Activated naive CD4-positive, alpha-beta T cell treated with anti-CD3 and anti-CD28 coated beads for 36 hours (primary cell): ENCODE results near the gene RHOT1. TPM values are rescaled to one million over a fixed set of nuclear protein-coding genes. Genes with fewer than 3 reads are reported as not detected.

Source experiments
- CTCF ChIA-PET: fragments of 350-600 bp; sonication (Branson Sonifier 250); formaldehyde crosslinking; loops from one replicate; lab custom pipeline; 2021; ENCODE audit warnings: antibody characterized with exemption; lab: Charles Lee
- DNase-seq: peaks from one replicate; pipeline ENCODE4 v3.0.0-alpha.2; 2020
- H3K27ac Mint-ChIP-seq: one replicate; pipeline ENCODE4 v1.8.0; 2021; ENCODE audit warnings: mild to moderate bottlenecking, mixed read lengths
- H3K27me3 Mint-ChIP-seq: one replicate; pipeline ENCODE4 v1.8.0; 2021; ENCODE audit warnings: low read depth, mixed read lengths
- H3K36me3 Mint-ChIP-seq: one replicate; pipeline ENCODE4 v1.8.0; 2021; ENCODE audit warnings: low read depth, mixed read lengths
- H3K4me1 Mint-ChIP-seq: one replicate; pipeline ENCODE4 v1.8.0; 2021; ENCODE audit warnings: low read depth, mixed read lengths
- H3K4me3 Mint-ChIP-seq: one replicate; pipeline ENCODE4 v1.8.0; 2021; ENCODE audit warnings: mild to moderate bottlenecking, moderate library complexity, mixed read lengths
- H3K9me3 Mint-ChIP-seq: one replicate; pipeline ENCODE4 v1.8.0; 2021; ENCODE audit warnings: mixed read lengths
- intact Hi-C: fragments of 100-400 bp; cut with micrococcal nuclease; formaldehyde crosslinking; loops from one replicate; pipeline ENCODE4 v1.15.1; 2023
- total RNA-seq, 2 experiments: library from RNA; stranded (reverse); gene quantifications; one replicate each; pipeline ENCODE4 v1.2.3, GENCODE V29; 2021

Gene RHOT1
- total RNA-seq, 2 experiments from 2014 or later = 23.0 to 23.7 TPM

DNA sequence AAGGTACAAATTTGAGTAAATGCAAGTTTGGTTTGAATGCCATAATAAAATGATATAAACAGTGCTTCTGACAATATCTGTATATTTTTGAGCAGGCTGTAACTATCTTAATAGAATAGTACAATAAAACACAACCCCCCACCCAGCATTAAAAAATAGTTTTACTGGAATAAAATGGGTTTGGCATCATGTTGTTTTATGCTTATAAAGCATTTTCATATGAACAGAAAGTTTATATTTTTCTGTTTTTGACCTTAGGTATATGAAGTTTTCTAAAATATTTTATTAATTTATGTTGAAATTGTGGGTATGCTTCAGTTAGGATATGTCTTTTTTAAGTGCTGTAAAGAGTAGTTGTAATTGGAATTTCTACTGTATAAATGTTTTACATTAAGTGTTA, 66.1 kb downstream of the RHOT1 start:
- DNase-seq = no peak
- no peak overlapping the region for H3K27ac Mint-ChIP-seq
- H3K36me3 Mint-ChIP-seq = peaks cover 17% of the 10 kb centered on the region
- H3K4me3 Mint-ChIP-seq = no peak overlapping the region
- intact Hi-C loops = no loop called here
- H3K9me3 Mint-ChIP-seq = no peaks in the 10 kb centered on the region
- CTCF ChIA-PET = no interaction called here
- no peaks in the 10 kb centered on the region for H3K27me3 Mint-ChIP-seq
- H3K4me1 Mint-ChIP-seq = no peaks in the 10 kb centered on the region

GRCh38 chr17:32209608-32210007, 67.3 kb downstream of the RHOT1 start:
- H3K9me3 Mint-ChIP-seq = no peaks in the 10 kb centered on the region
- peaks cover 21% of the 10 kb centered on the region for H3K36me3 Mint-ChIP-seq
- intact Hi-C loops = no loop called here
- no peak overlapping the region for H3K4me3 Mint-ChIP-seq
- H3K27ac Mint-ChIP-seq = no peak overlapping the region
- no peaks in the 10 kb centered on the region for H3K4me1 Mint-ChIP-seq
- CTCF ChIA-PET = interaction anchor here (0.7 kb wide), 1 partner anchor 67 kb away, joined by 3 read pairs; the partner anchor contains the start of gene RHOT1
- H3K27me3 Mint-ChIP-seq = no peaks in the 10 kb centered on the region
- DNase-seq = no peak

DNA sequence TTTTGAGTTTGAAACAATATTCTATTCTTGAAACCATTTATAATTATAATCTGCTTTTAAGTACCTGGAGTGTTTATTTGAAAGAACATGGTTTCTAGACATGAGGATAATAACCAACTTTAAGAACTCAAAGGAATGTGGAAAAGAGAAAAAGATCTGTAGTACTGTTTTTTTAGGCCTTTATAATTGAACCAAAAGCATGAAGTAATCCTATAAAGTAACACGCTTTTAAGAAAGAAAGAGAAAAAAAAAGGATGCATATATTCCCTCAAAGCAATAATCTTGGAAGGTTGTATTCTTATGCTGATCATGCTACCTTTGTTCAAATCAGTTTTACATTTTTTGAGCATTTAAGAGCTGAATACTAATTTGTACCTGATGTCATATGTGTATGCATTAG, 69.4 kb downstream of the RHOT1 start:
- Mint-ChIP-seq H3K36me3 (peaks cover 20% of the 10 kb centered on the region), H3K27me3 (no peaks in the 10 kb centered on the region), H3K27ac (no peak overlapping the region), H3K4me3 (no peak overlapping the region), H3K4me1 (no peaks in the 10 kb centered on the region), H3K9me3 (no peaks in the 10 kb centered on the region)
- CTCF ChIA-PET = no interaction called here
- intact Hi-C loops = no loop called here
- no peak for DNase-seq

- DNase-seq = no peak
- Mint-ChIP-seq H3K4me3 (no peak overlapping the region), H3K27ac (no peak overlapping the region), H3K36me3 (peaks cover 11% of the 10 kb centered on the region), H3K27me3 (no peaks in the 10 kb centered on the region), H3K9me3 (no peaks in the 10 kb centered on the region), H3K4me1 (peaks cover 19% of the 10 kb centered on the region)
- CTCF ChIA-PET = no interaction called here
- intact Hi-C loops = no loop called here
Observed at GRCh38 chr17:32215696-32216095, 73.4 kb downstream of the RHOT1 start.

DNA sequence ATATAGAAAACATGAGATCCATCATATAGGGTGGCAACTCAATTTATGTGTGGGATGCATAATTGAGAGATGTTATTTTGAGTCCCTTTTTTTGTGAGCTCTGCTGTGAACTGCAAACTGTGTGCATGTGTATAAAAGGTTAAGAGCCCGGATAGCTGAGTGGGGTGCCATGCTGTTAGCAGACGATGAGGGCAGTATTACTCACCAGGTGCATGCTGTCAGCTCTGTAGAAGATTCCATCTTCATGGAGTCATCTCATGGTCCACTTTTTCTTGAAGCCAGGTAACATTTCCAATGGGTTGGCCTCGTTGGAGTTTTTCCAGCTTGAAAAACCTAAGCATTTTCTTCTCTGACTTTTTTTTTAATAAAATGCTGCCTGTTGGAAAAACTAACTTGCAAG, 80.3 kb downstream of the RHOT1 start:
- H3K4me3 Mint-ChIP-seq = no peak overlapping the region
- no peaks in the 10 kb centered on the region for H3K27me3 Mint-ChIP-seq
- H3K36me3 Mint-ChIP-seq = peaks cover 4% of the 10 kb centered on the region
- H3K4me1 Mint-ChIP-seq = peaks cover 48% of the 10 kb centered on the region
- no peak for DNase-seq
- H3K27ac Mint-ChIP-seq = no peak overlapping the region
- H3K9me3 Mint-ChIP-seq = no peaks in the 10 kb centered on the region
- CTCF ChIA-PET = interaction anchor here (0.7 kb wide), 1 partner anchor 129 kb away, joined by 4 read pairs; no protein-coding TSS in a partner anchor
- intact Hi-C loops = no loop called here

GRCh38 chr17:32223703-32224102, 81.4 kb downstream of the RHOT1 start:
- peaks cover 4% of the 10 kb centered on the region for H3K36me3 Mint-ChIP-seq
- no peak overlapping the region for H3K4me3 Mint-ChIP-seq
- no peak overlapping the region for H3K27ac Mint-ChIP-seq
- H3K27me3 Mint-ChIP-seq = no peaks in the 10 kb centered on the region
- intact Hi-C loops = no loop called here
- DNase-seq = no peak
- CTCF ChIA-PET = no interaction called here
- no peaks in the 10 kb centered on the region for H3K9me3 Mint-ChIP-seq
- H3K4me1 Mint-ChIP-seq = peaks cover 44% of the 10 kb centered on the region

GRCh38 chr17:32226886-32227285, 84.6 kb downstream of the RHOT1 start:
- no peak overlapping the region for H3K27ac Mint-ChIP-seq
- CTCF ChIA-PET = interaction anchor here (0.6 to 1.2 kb wide), 4 partner anchors 9 to 93 kb away, joined by 3 to 5 read pairs (median 4); no protein-coding TSS in a partner anchor
- no peak for DNase-seq
- intact Hi-C loops = no loop called here
- no peaks in the 10 kb centered on the region for H3K9me3 Mint-ChIP-seq
- H3K4me1 Mint-ChIP-seq = peaks cover 20% of the 10 kb centered on the region
- H3K4me3 Mint-ChIP-seq = no peak overlapping the region
- H3K36me3 Mint-ChIP-seq = peaks cover 4% of the 10 kb centered on the region
- H3K27me3 Mint-ChIP-seq = no peaks in the 10 kb centered on the region

- Mint-ChIP-seq H3K4me1 (peaks cover 14% of the 10 kb centered on the region), H3K27me3 (no peaks in the 10 kb centered on the region), H3K4me3 (no peak overlapping the region), H3K9me3 (no peaks in the 10 kb centered on the region), H3K36me3 (peaks cover 4% of the 10 kb centered on the region), H3K27ac (no peak overlapping the region)
- DNase-seq = no peak
- intact Hi-C loops = no loop called here
- CTCF ChIA-PET = interaction anchor here (1.2 kb wide), 1 partner anchor 10 kb away, joined by 5 read pairs; no protein-coding TSS in a partner anchor
Observed at GRCh38 chr17:32227910-32228309, 85.6 kb downstream of the RHOT1 start.

DNA sequence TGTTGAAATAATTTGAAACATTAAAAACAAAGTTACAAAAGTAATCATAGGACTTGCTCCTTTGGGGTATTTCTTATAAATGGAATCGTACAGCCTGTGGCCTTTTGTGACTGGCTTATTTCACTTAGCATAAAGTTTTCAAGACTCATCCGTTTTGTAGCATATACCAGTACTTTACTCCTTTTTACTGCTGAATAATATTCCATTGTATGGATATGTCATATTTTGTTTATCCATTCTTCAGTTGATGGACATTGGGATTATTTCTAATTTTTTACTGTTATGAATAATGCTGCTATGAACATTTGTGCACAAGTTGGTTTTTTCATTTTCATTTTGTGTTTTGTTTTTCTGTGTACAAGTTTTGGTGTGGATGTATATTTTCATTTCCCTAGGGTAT, 93.3 kb downstream of the RHOT1 start:
- no peak overlapping the region for H3K27ac Mint-ChIP-seq
- H3K9me3 Mint-ChIP-seq = no peaks in the 10 kb centered on the region
- no peak overlapping the region for H3K4me3 Mint-ChIP-seq
- intact Hi-C loops = no loop called here
- CTCF ChIA-PET = no interaction called here
- no peaks in the 10 kb centered on the region for H3K36me3 Mint-ChIP-seq
- peaks cover 2% of the 10 kb centered on the region for H3K4me1 Mint-ChIP-seq
- no peaks in the 10 kb centered on the region for H3K27me3 Mint-ChIP-seq
- DNase-seq = no peak

- H3K9me3 Mint-ChIP-seq = no peaks in the 10 kb centered on the region
- no peaks in the 10 kb centered on the region for H3K4me1 Mint-ChIP-seq
- CTCF ChIA-PET = no interaction called here
- no peak for DNase-seq
- H3K36me3 Mint-ChIP-seq = no peaks in the 10 kb centered on the region
- H3K27ac Mint-ChIP-seq = no peak overlapping the region
- intact Hi-C loops = no loop called here
- no peak overlapping the region for H3K4me3 Mint-ChIP-seq
- no peaks in the 10 kb centered on the region for H3K27me3 Mint-ChIP-seq
Observed at GRCh38 chr17:32239456-32239855, 97.2 kb downstream of the RHOT1 start.

DNA sequence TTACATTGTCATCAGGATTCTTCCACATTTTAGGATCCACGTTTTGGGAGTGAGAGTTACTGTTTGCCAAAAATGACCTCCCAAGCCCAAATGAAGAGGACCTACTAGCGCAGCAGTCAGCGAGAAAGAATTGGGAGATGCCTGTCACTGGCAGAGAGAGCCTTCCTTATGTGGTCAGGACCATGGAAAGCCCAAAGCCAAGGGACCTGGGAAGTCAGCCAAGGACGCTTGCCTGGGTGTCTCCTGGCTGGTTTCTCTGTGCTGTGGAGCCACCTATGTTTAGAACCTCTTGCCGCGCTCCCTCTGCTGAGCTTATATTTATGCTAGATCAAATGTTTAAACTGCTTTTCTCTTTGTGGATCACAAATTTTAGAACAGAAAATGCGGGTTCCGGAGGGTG, 98.4 kb downstream of the RHOT1 start:
- H3K36me3 Mint-ChIP-seq = no peaks in the 10 kb centered on the region

GRCh38 chr17:32241640-32242039, 99.3 kb downstream of the RHOT1 start:
- Mint-ChIP-seq H3K4me3 (no peak overlapping the region), H3K36me3 (no peaks in the 10 kb centered on the region), H3K27me3 (no peaks in the 10 kb centered on the region), H3K4me1 (no peaks in the 10 kb centered on the region), H3K9me3 (no peaks in the 10 kb centered on the region), H3K27ac (no peak overlapping the region)
- intact Hi-C loops = no loop called here
- CTCF ChIA-PET = interaction anchor here (0.5 to 1.1 kb wide), 3 partner anchors 11 to 220 kb away, joined by 3 to 4 read pairs (median 3); no protein-coding TSS in a partner anchor
- DNase-seq = no peak

More for the DNA sequence above, 98.4 kb downstream of the RHOT1 start:
- CTCF ChIA-PET = no interaction called here
- no peak for DNase-seq
- intact Hi-C loops = no loop called here
- H3K27me3 Mint-ChIP-seq = no peaks in the 10 kb centered on the region
- no peaks in the 10 kb centered on the region for H3K4me1 Mint-ChIP-seq
- H3K9me3 Mint-ChIP-seq = no peaks in the 10 kb centered on the region
- no peak overlapping the region for H3K4me3 Mint-ChIP-seq
- no peak overlapping the region for H3K27ac Mint-ChIP-seq

GRCh38 chr17:32249475-32249874, 107.2 kb downstream of the RHOT1 start:
- H3K27me3 Mint-ChIP-seq = no peaks in the 10 kb centered on the region
- no peak for DNase-seq
- H3K4me3 Mint-ChIP-seq = no peak overlapping the region
- no peak overlapping the region for H3K27ac Mint-ChIP-seq
- intact Hi-C loops = no loop called here
- no peaks in the 10 kb centered on the region for H3K36me3 Mint-ChIP-seq
- CTCF ChIA-PET = interaction anchor here (0.8 to 5.8 kb wide), 4 partner anchors 68 to 226 kb away, joined by 3 to 72 read pairs (median 4); partner anchors contain the start of gene PSMD11
- no peaks in the 10 kb centered on the region for H3K9me3 Mint-ChIP-seq
- H3K4me1 Mint-ChIP-seq = no peaks in the 10 kb centered on the region
